HG03354 (cell line): ENCODE results near the gene CNNM1.

Source experiments
- ATAC-seq: cut with Tn5 transposase; IDR thresholded peaks from one replicate; pipeline ENCODE4 v1.9.1; 2021; ENCODE audit warnings: mild to moderate bottlenecking; ENCODE audit not compliant: unreplicated experiment, poor library complexity, severe bottlenecking

The CNNM1 gene

GRCh38 chr10:99403674-99404073 is 74.5 kb downstream of the CNNM1 start:
- ATAC-seq, result no peak

GRCh38 chr10:99406149-99406548 is 77.0 kb downstream of the CNNM1 start:
- no peak for ATAC-seq

DNA sequence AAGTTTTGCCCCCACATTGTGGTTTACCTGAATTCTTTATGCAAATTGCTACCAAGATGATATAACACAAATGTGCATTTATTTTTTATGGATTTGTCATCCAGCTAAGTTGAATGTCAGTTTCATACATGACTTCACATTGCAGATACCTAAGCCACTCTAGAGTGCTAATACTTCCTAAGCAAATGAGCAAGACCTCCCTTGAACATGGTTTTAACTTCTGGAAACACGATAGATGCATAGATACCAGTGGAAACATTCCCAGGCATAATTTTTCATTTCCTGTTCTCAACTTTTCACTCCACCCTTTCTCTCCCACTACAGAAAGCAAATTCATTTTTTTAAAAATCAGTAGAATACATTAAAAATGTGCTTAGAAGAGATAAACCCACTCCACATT is 81.0 kb downstream of the CNNM1 start:
- ATAC-seq, result no peak

GRCh38 chr10:99410876-99411275 is 81.7 kb downstream of the CNNM1 start:
- no peak for ATAC-seq

DNA sequence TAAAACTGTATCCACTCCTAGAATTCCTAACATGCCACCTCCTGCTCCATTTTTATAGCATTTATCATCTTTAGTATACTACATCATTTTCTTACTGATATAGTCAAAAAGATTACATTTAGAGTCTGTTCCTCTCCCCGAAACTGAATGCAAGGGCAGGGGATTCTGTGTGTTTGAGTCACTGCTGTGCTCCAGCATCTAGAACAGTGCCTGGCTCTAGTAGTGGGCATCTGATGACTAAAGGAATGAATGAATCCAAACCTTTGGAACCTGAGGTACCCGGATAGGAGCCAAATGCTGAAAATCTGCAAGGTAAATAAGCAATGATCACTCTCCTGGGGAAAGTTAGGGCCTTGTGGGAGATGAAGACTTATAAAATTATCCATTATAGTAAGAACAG is 82.4 kb downstream of the CNNM1 start:
- ATAC-seq, result no peak

- no peak for ATAC-seq
Observed at GRCh38 chr10:99412099-99412498, 82.9 kb downstream of the CNNM1 start.

DNA sequence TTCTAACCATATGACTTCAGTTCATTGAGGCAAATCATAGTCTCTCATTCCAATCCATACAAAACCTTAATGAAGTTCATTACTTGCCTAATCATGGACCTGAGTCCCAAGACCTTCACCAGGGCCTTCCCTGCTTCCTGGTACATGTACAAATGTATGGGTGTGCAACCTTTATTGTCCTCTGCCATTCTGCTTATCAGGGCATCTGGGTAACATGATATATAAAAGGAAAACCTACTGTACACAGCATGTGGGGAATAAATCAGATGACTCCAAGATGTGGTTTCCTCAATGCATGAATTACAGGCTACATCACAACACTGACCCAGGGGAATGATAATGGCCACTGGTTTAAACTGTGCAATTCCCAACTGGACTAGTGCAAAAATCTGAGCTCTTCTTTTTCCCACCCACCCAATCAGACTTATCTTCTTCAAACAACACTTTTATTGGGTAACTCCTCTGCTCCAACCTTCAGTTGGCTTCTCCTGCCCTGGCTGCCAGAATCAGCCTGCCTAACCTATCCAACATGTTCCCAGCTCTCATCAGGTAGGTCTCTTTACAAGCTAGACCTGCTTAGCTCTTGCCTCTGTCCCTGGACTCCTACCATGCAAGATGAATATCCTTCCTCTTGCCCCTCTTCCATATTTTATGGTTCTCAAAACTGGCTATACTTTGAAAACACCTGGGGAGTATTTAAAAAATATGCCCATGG is 89.9 kb downstream of the CNNM1 start:
- no peak for ATAC-seq

GRCh38 chr10:99419688-99420087 is 90.5 kb downstream of the CNNM1 start:
- no peak for ATAC-seq

- ATAC-seq, result no peak
Observed at GRCh38 chr10:99421233-99421739, 92.1 kb downstream of the CNNM1 start.

- ATAC-seq, result no peak
Observed at GRCh38 chr10:99422529-99423096, 93.5 kb downstream of the CNNM1 start.

GRCh38 chr10:99424656-99425055 is 95.5 kb downstream of the CNNM1 start:
- no peak for ATAC-seq

DNA sequence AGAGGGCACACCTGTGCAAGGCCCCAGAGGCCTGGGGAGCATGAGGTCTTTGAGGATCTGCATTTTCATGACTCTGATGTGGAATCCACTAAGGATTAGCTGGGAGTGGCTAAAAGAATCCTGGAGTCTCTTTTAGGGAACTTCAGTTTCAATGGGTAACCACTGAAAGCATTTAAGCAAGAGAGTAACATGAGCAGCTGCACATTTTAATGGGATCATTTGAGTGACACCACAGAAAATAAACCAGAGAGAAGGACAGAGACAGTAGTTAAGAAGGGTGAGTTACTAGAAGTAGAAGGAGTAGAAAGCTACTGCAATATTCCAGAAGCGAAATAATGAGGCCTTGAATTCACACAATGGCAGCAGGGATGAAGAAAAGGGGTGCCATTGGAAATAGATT is 96.0 kb downstream of the CNNM1 start:
- ATAC-seq, result no peak

- ATAC-seq, result no peak
Observed at GRCh38 chr10:99426689-99427088, 97.5 kb downstream of the CNNM1 start.

- no peak for ATAC-seq
Observed at GRCh38 chr10:99427566-99428190, 98.5 kb downstream of the CNNM1 start.

- no peak for ATAC-seq
Observed at GRCh38 chr10:99429517-99430095, 100.5 kb downstream of the CNNM1 start.

DNA sequence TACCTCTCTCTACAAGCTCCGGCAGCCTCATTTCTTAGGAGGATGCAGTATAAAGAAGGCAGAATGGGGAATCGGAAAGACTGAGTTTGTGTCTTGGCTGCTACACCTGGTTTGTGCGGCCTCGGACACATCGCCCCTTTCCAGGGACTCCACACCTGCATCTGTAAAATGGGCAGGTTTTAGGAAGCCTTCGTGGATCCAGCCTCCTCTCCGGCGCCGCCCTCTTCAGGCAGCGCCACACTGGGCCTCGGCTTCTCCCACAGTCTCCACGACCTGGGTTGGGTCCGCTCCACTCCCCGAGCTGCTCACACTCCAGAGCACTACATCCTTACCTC is 100.9 kb downstream of the CNNM1 start:
- ATAC-seq, result no peak

DNA sequence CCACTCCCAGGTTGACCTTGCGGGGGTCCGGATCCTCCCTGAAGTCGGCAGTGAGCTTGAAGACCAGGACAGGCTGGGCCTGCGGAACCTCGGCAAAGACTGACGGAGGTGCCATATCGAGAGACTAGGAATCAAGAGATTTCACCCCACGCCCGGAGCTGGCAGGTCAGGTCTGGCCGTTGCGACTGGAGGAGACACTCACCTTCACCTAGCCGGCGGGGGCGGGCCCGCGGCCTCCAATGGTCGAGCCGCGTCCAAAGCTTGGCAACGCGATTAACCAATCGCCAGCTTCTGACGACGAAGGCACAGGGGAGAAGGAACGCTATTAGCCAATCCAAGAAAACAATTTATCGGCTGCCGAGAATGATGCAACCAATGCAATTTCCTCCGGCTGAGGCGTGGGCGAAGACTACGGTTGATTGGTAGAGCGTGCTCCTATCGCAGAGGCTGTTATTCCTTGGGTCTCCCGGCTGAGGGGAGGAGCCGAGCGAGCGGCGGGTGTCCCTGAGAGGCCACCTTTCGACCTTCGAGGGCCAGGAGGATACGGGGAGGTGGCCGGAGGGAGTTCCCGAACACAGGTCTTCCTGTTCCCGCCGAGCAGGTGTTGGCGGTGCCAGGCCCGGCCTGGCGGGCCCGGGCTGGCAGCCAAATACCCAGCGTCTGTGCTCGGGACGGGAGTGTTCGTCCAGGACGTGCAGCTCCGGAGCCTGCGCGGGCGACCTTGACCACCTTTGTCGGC is 101.5 kb downstream of the CNNM1 start, which contains the start of gene GOT1:
Gene GOT1, minus strand, starts transcription at position 174 of the 739 bp plus-strand sequence. Its CDS starts 59 bp downstream, at position 115.
- ATAC-seq, result peak; percentile 95

- ATAC-seq, result no peak
Observed at GRCh38 chr10:99431190-99431760, 102.1 kb downstream of the CNNM1 start.

GRCh38 chr10:99432047-99432446 is 102.9 kb downstream of the CNNM1 start:
- ATAC-seq, result no peak

DNA sequence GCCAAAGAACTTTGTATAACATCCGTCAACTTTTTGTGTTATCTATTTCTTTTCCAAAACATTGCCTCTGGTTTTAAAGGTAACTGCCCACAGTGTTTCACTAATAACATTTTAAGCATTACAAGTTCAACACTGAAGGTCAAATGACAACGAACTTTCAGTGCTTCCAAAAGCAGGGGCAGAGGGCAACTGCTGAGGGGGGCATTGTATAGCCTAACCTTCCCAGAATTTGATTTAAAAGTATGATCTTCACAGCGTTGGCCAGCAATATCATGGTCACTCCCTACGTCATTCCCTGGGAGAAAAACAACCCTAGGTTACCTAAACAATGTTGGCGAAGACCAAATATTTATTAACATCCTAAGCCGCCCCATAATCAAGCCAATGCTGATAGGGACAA is 103.7 kb downstream of the CNNM1 start:
- no peak for ATAC-seq
